Glutamatergic neuron (in vitro differentiated cells): ENCODE measurements around the gene ARHGDIB. TPM values are rescaled to one million over a fixed set of nuclear protein-coding genes. Genes with fewer than 3 reads are reported as not detected.

Source experiments
- DNase-seq: peaks from one replicate; pipeline ENCODE4 v3.0.0; 2022
- H3K27ac Mint-ChIP-seq: one replicate; pipeline ENCODE4 v1.8.0; 2020; ENCODE audit warnings: mild to moderate bottlenecking, mixed read lengths, inconsistent platforms; ENCODE audit not compliant: unreplicated experiment
- H3K27me3 Mint-ChIP-seq: one replicate; pipeline ENCODE4 v1.8.0; 2020; ENCODE audit warnings: mild to moderate bottlenecking, moderate library complexity, mixed read lengths, inconsistent platforms; ENCODE audit not compliant: unreplicated experiment
- H3K36me3 Mint-ChIP-seq: one replicate; pipeline ENCODE4 v1.8.0; 2020; ENCODE audit warnings: mild to moderate bottlenecking, mixed read lengths, inconsistent platforms; ENCODE audit not compliant: unreplicated experiment
- H3K4me1 Mint-ChIP-seq: one replicate; pipeline ENCODE4 v1.8.0; 2020; ENCODE audit warnings: mild to moderate bottlenecking, low read depth, mixed read lengths, inconsistent platforms; ENCODE audit not compliant: unreplicated experiment
- H3K4me3 Mint-ChIP-seq: one replicate; pipeline ENCODE4 v1.8.0; 2020; ENCODE audit warnings: mild to moderate bottlenecking, mixed read lengths, inconsistent platforms; ENCODE audit not compliant: unreplicated experiment
- H3K9me3 Mint-ChIP-seq: one replicate; pipeline ENCODE4 v1.8.0; 2020; ENCODE audit warnings: mild to moderate bottlenecking, moderate library complexity, mixed read lengths, inconsistent platforms; ENCODE audit not compliant: unreplicated experiment
- total RNA-seq: library from RNA; stranded (reverse); fragmentation: NEBNext Ultra II Directional; extraction: Animal tissue kit (Norgen Biotek cat#: 25700); gene quantifications from one replicate; pipeline ENCODE4 v1.2.1, GENCODE V29; 2021; ENCODE audit not compliant: unreplicated experiment
- TF ChIP-seq, protein P1 (sequence below): fragments of 200-600 bp; sonication (generic); IDR thresholded peaks from one replicate; pipeline ENCODE4 v1.5.0; 2021; ENCODE audit not compliant: partially characterized antibody, unreplicated experiment

The ARHGDIB gene
- total RNA-seq, 1 donor from 2014 or later: not detected

DNA sequence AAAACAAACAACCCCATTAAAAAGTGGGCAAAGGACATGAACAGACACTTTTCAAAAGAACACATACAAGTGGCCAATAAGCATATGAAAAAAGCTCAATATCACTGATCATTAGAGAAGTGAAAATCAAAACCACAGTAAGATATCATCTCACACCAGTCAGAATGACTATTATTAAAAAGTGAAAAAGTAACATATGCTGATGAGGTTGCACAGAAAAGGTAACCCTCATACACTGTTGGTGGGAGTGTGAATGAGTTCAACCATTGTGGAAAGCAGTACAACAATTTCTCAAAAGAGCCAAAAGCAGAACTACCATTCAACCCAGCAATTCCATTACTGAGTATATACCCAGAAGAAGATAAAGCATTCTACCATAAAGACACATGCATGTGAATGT lies 29.7 kb upstream of the ARHGDIB start:
- TF ChIP-seq, protein P1, sequence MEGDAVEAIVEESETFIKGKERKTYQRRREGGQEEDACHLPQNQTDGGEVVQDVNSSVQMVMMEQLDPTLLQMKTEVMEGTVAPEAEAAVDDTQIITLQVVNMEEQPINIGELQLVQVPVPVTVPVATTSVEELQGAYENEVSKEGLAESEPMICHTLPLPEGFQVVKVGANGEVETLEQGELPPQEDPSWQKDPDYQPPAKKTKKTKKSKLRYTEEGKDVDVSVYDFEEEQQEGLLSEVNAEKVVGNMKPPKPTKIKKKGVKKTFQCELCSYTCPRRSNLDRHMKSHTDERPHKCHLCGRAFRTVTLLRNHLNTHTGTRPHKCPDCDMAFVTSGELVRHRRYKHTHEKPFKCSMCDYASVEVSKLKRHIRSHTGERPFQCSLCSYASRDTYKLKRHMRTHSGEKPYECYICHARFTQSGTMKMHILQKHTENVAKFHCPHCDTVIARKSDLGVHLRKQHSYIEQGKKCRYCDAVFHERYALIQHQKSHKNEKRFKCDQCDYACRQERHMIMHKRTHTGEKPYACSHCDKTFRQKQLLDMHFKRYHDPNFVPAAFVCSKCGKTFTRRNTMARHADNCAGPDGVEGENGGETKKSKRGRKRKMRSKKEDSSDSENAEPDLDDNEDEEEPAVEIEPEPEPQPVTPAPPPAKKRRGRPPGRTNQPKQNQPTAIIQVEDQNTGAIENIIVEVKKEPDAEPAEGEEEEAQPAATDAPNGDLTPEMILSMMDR: no peak
- DNase-seq: no peak
- H3K36me3 Mint-ChIP-seq: no peaks in the 10 kb centered on the region
- no peaks in the 10 kb centered on the region for H3K9me3 Mint-ChIP-seq
- H3K4me1 Mint-ChIP-seq: no peaks in the 10 kb centered on the region
- H3K27ac Mint-ChIP-seq: no peak overlapping the region
- no peak overlapping the region for H3K4me3 Mint-ChIP-seq
- H3K27me3 Mint-ChIP-seq: no peaks in the 10 kb centered on the region

DNA sequence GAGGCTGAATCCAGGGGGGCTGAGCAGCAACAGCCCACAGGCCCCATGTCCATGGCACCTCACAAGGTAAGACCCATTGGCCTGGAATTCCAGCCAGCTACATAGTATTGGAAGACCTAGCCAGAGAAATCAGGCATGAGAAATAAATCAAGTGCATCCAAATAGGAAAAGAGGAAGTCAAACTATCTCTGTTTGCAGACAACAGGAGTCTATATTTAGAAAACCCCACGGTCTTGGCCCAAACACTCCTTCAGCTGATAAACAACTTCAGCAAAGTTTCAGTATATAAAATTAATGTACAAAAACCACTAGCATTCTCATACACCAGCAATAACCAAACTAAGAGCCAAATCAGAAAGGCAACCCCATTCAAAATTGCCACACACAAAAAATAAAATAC lies 28.4 kb upstream of the ARHGDIB start:
- H3K4me1 Mint-ChIP-seq: no peaks in the 10 kb centered on the region
- H3K4me3 Mint-ChIP-seq: no peak overlapping the region
- DNase-seq: no peak
- H3K9me3 Mint-ChIP-seq: no peaks in the 10 kb centered on the region
- no peak overlapping the region for H3K27ac Mint-ChIP-seq
- TF ChIP-seq, protein P1: no peak
- no peaks in the 10 kb centered on the region for H3K27me3 Mint-ChIP-seq
- no peaks in the 10 kb centered on the region for H3K36me3 Mint-ChIP-seq

DNA sequence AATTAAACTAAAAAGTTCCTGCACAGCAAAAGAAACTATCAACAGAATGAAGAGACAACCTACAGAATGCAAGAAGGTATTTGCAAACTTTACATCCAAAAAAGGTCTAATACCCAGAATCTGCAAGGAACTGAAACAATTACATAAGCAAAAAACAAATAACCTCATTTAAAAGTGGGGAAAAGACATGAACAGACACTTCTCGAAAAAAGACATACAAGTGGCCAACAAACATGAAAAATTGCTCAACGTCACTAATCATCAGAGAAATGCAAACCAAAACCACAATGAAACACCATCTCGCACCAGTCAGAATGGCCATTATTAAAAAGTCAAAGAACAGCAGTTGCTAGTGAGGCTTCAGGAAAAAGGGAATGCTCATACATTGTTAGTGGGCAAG lies 26.6 kb upstream of the ARHGDIB start:
- no peak overlapping the region for H3K27ac Mint-ChIP-seq
- TF ChIP-seq, protein P1: no peak
- no peaks in the 10 kb centered on the region for H3K9me3 Mint-ChIP-seq
- no peaks in the 10 kb centered on the region for H3K4me1 Mint-ChIP-seq
- DNase-seq: no peak
- H3K36me3 Mint-ChIP-seq: no peaks in the 10 kb centered on the region
- no peaks in the 10 kb centered on the region for H3K27me3 Mint-ChIP-seq
- H3K4me3 Mint-ChIP-seq: no peak overlapping the region

DNA sequence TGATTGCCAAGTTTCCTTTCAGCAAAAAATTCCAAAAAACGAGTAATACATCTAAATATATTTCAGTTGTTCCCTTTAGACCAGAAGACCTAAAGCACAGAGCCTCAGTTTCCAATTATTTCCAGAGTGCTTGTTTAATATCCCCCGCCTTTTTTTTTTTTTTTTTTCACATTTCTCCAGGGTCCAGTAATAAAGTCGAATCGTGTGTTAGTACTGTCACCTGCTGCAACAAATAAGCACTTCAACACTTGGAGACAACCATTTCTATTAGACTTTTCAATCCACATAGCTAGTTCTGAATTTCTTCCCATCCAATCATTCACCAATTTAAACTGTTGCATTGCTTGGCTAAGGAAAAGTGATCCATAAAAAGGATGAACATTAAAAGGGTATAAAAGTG lies 25.0 kb upstream of the ARHGDIB start:
- H3K27me3 Mint-ChIP-seq: no peaks in the 10 kb centered on the region
- no peaks in the 10 kb centered on the region for H3K9me3 Mint-ChIP-seq
- H3K36me3 Mint-ChIP-seq: no peaks in the 10 kb centered on the region
- no peaks in the 10 kb centered on the region for H3K4me1 Mint-ChIP-seq
- H3K27ac Mint-ChIP-seq: no peak overlapping the region
- TF ChIP-seq, protein P1: no peak
- no peak overlapping the region for H3K4me3 Mint-ChIP-seq
- no peak for DNase-seq

DNA sequence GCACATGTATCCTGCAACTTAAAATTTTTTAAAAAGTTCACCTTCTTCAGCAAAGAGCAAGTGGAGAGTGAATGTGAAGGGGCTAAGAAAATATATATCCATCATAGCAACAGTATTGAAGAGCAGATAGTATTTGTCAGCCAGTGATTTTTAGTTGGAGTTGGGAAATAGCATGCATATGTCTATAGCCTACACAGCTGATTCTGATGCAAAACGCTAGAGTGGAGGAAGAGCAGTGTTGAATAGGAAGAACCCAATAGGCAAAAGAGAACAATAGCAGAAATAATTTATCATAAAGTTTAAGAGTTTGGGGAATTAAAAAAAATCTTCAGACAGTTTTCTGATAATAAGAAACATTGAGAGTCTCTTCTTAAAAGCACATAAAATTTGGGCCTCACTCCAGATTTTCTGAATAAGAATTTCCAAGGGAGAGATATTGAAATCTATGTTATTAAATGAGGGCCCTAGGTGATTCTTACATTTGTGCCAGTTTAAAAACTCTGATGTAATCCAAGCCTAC lies 23.4 kb upstream of the ARHGDIB start:
- no peak overlapping the region for H3K4me3 Mint-ChIP-seq
- no peaks in the 10 kb centered on the region for H3K4me1 Mint-ChIP-seq
- TF ChIP-seq, protein P1: no peak
- H3K9me3 Mint-ChIP-seq: no peaks in the 10 kb centered on the region
- no peaks in the 10 kb centered on the region for H3K27me3 Mint-ChIP-seq
- no peaks in the 10 kb centered on the region for H3K36me3 Mint-ChIP-seq
- no peak for DNase-seq
- H3K27ac Mint-ChIP-seq: no peak overlapping the region
